HEK293 (cell line): Measurements from ENCODE around the gene MEIKIN.

Experiments used
- ELK4 ChIP-seq: IDR thresholded peaks from 2 replicates; pipeline ENCODE4 v1.6.1; 2011; ENCODE audit warnings: mild to moderate bottlenecking, low read depth, low read length, borderline replicate concordance
- KLF9 ChIP-seq: fragments of 450-650 bp; formaldehyde crosslinking; IDR thresholded peaks from 2 replicates; pipeline ENCODE4 v1.5.1; 2016; ENCODE audit warnings: missing biosample characterization, missing genetic modification characterization, low read depth
- ZNF623 ChIP-seq: fragments of 450-650 bp; formaldehyde crosslinking; IDR thresholded peaks from 2 replicates; pipeline ENCODE4 v1.5.1; 2016; ENCODE audit warnings: missing biosample characterization, missing genetic modification characterization
- TF ChIP-seq, protein P1 (sequence below): fragments of 450-650 bp; formaldehyde crosslinking; IDR thresholded peaks from 2 replicates; pipeline ENCODE4 v1.5.1; 2016; ENCODE audit warnings: missing biosample characterization, missing genetic modification characterization
- TF ChIP-seq, protein P2 (sequence below): fragments of 450-650 bp; formaldehyde crosslinking; IDR thresholded peaks from 2 replicates; pipeline ENCODE4 v1.5.0; 2017; ENCODE audit warnings: missing biosample characterization, missing genetic modification characterization, borderline replicate concordance

DNA sequence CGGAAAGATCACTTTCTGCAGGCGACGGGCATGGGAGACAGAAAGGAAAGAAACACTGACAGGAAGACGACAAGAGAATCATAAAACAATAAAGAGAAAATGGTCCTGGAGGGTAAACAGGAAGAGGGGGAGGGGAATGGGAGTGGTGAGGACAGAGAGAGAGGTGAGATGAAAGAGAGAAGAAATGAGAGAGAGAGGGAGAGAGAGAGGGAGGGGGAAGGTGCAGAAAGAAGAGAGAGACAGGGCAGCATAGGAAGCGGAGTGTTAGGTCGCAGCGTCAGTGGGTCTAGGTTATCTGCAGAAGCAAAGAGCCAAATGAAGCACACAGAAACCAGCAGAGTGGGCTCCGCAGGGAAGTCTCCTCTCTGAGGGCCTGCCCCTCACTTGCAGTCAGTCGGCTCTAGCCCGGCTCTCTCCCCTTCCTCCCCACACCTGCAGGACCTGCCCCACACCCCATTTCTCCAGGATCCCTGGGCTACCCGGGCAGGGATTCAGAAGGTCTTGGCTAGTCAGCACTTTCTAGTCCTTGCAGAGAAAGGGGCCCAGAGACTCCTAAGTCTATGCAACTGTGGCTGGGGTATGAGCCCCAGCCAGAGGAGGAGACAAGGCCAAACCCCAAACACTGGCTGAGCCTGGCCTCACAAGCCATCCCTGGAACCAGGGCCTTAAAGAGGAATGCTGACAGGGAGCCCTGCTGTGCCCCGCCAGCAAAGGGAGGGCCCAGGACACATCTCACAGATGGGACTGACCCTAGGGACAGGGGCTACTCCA lies 29.7 kb upstream of the MEIKIN start:
- TF ChIP-seq ELK4 (no peak), ZNF623 (tag by site-specific recombination) (no peak), KLF9 (tag by site-specific recombination) (no peak)
- TF ChIP-seq, protein P1, sequence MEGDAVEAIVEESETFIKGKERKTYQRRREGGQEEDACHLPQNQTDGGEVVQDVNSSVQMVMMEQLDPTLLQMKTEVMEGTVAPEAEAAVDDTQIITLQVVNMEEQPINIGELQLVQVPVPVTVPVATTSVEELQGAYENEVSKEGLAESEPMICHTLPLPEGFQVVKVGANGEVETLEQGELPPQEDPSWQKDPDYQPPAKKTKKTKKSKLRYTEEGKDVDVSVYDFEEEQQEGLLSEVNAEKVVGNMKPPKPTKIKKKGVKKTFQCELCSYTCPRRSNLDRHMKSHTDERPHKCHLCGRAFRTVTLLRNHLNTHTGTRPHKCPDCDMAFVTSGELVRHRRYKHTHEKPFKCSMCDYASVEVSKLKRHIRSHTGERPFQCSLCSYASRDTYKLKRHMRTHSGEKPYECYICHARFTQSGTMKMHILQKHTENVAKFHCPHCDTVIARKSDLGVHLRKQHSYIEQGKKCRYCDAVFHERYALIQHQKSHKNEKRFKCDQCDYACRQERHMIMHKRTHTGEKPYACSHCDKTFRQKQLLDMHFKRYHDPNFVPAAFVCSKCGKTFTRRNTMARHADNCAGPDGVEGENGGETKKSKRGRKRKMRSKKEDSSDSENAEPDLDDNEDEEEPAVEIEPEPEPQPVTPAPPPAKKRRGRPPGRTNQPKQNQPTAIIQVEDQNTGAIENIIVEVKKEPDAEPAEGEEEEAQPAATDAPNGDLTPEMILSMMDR: no peak
- TF ChIP-seq, protein P2, sequence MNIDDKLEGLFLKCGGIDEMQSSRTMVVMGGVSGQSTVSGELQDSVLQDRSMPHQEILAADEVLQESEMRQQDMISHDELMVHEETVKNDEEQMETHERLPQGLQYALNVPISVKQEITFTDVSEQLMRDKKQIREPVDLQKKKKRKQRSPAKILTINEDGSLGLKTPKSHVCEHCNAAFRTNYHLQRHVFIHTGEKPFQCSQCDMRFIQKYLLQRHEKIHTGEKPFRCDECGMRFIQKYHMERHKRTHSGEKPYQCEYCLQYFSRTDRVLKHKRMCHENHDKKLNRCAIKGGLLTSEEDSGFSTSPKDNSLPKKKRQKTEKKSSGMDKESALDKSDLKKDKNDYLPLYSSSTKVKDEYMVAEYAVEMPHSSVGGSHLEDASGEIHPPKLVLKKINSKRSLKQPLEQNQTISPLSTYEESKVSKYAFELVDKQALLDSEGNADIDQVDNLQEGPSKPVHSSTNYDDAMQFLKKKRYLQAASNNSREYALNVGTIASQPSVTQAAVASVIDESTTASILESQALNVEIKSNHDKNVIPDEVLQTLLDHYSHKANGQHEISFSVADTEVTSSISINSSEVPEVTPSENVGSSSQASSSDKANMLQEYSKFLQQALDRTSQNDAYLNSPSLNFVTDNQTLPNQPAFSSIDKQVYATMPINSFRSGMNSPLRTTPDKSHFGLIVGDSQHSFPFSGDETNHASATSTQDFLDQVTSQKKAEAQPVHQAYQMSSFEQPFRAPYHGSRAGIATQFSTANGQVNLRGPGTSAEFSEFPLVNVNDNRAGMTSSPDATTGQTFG: no peak
